HG02943 (cell line): ENCODE data around the gene NEU3.
"Not testable (repeated sequence)": the region's sequence is repeated elsewhere in the genome, so short reads cannot be mapped to it uniquely, and the experiment has no call there.

Experiments used
- ATAC-seq: cut with Tn5 transposase; IDR thresholded peaks from one replicate; pipeline ENCODE4 v1.9.1; 2021; ENCODE audit warnings: mild to moderate bottlenecking, low read depth, moderate library complexity; ENCODE audit not compliant: unreplicated experiment

The NEU3 gene

DNA sequence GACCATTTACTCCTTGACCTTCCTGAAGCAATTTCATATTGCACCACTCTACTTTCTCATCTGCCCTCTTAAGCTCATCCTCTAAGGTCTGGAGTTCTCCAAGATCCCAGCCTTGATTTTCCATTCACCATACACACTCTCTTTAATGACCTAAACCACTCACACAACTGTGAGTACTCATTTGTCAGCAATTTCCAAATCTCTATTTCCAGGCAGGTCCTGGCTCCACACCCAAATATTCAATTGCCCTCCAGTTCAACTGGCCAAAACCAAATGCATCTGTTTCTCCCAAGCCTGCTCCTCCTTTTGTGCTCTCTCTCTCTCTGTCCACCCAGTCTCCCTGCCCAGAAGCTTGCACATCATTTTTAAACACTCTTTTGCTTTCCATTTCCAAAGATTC, 39.6 kb downstream of the NEU3 start:
- ATAC-seq = no peak

DNA sequence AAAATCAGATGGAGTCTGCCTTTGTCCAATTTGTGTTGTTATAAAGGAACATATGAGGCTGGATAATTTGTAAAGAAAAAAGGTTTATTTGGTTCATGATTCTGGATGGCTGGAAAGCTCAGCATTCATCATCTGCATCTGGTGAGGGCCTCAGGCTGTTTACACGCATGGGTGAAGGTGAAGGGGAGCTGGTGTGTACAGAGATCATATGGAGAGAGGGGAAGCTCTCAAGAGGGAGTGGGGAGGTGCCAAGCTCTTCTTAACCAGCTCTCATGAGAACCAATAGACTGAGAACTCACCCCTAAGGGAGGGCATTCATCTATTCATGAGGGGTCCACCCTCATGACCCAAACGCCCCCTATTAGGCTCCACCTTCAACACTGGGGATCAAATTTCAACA, 40.0 kb downstream of the NEU3 start:
- no peak for ATAC-seq

DNA sequence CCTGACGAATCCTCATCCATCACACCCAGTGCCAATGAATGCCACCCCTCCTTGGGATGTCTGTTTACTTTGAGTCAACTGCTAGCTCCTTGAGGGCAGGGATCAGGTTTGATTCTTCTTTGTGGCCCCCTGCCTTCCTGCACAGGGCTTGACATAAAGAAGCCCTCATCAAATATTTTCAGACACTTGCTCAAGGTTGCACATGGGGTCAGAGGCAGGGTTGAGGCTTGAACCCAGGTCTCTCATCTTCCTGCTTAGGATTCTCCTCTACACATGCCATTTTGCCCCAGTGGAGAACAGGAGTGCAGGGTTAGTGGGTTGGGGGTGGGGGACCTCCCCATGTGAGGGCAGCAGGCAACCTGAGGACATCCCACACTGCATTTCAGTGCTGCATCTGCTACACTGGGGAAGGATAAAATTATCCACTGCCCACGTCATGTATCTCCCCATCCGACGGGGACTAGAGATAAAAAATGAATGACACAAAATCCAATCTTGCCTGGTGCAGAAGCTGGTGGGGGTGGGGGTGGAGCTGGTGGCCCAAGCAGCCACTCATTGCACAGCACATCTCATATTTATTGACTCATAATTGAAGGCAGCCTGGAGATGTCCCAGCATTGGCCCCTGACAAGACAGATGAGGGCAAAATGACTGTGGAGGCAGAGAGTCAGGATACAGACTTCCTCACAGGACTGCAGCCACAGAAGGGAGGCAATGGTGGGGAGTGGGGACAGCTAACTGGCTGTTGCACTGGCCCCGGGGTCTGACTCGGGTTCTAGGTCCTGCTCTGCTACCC, 41.3 kb downstream of the NEU3 start:
- ATAC-seq = no peak

DNA sequence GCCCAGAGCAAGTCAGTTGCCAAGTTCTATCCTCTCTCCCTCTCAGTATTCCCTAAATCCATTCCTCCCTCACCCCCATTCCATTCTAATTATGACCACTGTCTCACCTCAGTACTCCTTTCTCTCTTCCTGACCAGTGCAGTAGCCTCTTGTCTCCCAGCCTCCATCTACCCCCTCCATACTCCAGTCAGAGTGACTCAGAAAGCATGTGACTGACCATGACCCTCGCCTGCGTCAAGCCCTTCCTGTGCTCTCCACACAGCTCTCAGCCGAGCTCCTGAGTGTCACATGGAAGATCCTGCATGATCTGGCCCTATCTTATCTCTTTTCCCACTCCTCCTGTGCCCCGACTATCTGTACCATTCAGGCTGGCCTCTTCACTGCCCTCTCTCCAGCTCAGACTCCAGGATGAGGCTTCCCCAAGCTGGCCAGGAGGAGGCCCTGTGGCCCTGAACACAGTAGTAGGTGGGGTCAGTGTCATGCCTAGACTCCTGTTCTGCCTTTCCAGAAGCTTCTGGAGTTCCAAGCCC, 42.6 kb downstream of the NEU3 start:
- ATAC-seq = no peak

DNA sequence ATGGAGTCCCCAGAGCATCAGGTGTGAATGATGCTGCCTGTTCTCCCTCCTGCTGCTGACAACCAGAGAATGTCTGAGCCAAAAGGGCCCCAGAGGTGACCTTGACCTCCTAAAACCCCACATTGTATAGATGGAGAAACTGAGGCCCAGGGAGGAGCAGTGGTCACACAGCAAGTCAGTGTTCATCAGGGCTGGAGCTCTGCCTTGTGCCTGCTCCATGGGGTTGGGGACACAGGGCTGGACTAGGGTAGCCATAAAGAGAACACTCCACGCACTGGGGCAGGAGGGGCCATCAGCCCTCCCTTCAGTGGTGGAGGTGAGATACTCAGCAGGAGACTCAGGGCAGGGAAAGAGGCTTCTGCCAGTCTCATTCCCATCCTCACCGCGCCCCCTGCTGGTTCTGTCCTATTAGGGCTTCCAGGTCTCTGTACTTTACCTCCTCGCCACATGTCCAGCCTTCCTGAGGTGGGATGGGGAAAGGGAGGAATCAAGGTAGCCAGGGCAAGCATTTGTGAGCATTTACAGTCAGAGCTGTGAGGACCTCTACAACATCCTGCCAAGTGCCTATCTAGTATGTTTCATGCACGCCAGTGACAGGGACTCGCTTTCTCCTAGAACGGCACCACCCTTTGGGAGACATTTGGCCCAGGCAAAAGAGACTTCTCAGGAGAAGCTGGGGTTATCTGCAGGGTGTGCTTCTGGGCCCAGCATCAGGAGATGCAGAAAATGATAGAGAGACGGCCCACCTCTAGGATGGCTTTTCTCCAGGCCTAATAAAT, 43.2 kb downstream of the NEU3 start:
- no peak for ATAC-seq

DNA sequence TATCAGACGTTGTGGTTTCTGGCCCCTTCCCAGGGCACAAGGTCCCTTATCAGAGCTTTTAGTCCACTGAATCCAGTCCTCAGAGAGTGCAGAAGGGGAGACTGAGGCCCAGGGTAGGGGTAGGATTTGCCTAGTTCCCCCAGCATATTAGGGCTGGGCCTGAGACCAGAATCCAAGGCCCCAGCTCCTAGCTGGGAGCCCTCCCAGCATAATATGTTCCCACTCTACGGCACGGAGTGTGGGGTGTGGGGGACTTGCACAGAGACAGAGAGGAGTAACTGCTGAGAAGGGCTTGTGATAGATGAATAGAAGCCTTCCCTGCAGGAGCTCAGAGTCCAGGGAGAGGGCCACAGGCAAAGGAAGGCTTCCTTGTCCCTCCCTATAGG, 43.8 kb downstream of the NEU3 start:
- ATAC-seq = no peak

DNA sequence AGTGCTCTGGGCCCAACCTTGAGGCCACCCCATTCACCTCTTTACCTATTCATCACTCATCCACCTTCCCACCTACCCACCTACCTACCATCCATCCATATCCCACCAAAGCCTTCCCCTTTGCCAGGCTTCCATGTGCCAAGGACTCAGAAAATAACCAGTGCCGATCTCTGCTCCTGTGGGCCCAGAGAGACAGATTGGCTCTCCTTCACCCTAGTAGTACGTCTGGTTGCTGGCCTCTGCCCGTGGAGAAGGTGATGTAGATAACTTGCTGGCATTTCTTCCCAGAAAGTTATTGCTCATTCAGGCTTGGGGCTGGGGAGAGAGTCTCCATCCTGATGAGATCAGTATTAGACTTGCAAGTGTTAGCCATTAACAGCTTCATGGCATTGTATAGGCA, 45.2 kb downstream of the NEU3 start:
- ATAC-seq = no peak

DNA sequence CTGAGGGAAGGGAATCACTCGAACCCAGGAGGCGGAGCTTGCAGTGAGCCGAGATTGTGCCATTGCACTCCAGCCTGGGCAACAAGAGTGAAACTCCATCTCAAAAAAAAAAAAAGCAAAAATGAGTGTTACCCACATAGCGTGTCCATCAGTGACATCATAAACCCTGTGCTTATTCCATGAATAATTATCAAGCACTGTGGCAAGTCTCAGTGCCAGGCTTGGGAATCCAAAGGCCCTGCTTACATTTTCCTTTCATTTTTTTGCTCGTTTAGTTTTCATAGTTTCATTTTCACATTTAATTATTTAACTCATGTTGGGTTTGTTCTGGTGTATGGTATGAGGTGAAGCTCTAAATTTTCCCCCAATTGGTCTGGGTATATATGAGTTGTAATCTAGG, 46.5 kb downstream of the NEU3 start:
- ATAC-seq = no peak

DNA sequence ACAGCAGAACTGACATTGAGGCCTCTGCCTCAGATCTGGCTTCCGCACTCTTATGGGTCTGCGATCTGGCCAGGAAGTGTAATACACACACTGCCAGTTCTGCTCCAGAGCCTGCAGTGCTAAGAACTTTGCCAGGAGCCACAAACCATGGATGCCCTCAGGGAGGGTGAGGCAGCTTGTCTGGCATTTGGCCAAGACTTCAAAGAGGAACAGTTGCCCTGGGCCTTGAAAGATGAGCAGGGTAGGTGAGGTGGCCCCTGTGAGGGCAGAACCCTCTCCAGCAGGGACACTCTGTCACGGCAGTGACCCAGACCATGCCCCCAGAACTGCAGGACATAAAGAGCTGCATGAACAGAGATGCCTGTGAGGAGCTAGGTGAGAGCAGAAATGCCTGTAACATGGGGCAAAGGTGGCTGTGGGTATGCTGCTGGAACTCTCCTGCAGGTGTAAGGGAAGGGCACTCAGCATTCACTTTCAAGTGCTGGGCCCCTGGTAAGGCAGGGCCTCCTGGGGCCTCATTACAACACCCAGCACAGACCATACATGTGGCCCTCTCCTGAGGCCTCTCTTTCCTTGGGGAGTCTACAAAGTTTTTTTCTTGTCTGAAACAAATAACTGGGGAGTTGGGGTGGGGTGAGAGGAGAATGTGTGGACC, 47.3 kb downstream of the NEU3 start:
- ATAC-seq = no peak

DNA sequence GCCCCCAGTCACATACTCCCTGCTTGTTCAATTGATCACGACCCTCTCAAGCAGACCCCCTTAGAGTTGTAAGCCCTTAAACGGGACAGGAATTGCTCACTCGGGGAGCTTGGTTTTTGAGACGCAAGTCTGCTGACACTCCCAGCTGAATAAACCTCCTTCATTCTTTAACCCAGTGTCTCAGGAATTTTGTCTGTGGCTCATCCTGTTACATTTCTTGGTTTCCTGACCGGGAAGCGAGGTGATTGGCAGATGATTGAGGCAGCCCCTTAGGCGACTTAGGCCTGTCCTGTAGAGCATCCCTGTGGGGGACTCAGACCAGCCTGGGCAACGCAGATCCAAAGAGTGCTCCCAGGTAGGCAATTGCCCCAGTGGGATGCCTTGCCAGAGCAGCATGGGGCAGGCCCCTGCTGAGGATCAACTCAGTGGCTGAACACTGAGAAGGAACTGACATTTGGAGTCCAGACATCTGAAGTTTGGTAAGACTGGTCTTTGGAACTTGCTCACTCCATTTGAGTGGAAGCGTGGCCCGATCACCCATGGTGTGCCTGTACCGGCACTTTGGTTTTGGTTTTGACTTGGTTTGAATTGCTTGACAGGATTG, 51.5 kb downstream of the NEU3 start:
- no peak for ATAC-seq

DNA sequence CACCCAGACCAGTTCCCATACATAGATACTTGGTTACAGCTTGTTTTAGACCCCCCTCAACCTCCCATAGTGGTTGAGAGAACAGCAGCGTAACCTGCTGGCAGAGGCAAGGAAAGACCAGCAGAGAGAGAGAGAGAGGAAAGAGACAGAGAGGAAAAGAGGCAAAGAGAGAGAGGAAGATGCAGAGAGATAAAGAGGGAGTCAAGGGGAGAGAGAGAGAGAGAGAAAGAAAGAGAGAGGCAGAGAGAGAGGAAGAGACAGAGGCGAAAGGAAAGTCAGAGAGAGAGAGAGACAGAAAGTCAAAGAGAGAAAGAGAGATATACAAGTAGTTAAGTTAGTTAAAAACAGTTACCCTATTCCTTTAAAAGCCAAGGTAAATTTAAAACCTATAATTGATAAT, 52.5 kb downstream of the NEU3 start:
- ATAC-seq = no peak

DNA sequence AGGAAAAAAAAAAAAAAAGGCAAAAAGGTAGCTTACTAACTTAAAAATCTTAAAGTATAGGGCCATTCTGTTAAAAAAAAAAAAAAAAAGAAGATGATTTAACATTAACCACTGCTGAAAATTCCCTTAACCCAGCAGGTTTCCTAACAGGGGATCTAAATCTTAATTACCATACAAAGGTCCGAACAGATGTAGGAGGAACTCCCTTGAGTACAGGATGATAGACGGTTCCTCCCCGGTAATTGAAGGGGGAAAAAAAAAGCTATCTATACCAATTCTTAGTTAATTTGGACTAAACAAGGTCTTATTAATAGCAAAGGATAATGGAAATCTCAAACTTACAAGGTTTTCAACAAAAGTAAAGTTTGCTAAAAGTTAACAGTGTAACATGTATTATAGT, 53.1 kb downstream of the NEU3 start:
- ATAC-seq = not testable (repeated sequence)

DNA sequence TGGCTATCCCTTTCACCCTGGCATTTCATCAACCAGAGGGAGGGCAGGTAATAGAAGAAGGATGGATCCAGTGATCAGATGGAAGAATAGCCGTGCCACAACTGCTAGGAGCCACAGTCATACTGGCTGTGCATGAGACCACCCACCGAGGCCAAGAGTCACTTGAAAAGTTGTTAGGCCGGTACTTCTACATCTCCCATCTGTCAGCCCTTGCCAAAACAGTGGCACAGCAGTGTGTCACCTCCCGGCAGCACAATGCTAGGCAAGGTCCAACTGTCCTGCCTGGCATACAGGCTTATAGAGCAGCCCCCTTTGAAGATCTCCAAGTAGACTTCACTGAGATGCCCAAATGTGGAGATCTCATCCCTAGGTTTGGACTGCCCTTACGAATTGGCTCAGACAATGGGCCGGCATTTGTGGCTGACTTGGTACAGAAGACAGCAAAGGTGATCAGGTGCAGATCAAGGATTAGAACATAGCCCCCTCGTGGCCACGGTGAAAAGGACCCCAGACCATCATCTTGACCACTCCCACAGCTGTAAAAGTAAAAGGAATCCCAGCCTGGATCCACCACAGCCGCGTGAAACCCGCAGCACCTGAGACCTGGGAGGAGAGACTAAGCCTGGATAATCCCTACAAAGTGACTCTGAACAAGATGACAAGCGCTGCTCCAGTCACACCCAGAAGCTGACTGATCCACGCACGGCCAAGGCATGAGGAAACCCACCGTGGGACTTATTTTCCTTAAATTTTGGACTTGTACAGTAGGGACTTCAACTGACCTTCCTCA, 55.8 kb downstream of the NEU3 start:
- ATAC-seq = not testable (repeated sequence)

DNA sequence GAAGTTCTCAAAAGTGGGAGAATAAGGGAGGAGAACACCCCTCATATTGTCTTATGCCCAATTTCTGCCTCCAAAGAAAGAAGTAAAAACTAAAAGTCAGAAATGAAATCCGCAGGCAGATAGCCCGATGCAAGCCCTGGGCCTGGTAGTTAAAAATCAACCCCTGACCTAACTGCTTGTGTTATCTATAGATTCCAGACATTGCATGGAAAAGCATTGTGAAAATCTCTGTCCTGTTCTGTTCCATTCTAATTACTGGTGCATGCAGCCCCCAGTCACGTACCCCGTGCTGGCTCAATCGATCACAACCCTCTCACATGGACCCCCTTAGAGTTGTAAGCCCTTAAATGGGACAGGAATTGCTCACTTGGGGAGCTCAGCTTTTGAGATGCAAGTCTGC, 57.9 kb downstream of the NEU3 start:
- ATAC-seq = not testable (repeated sequence)

DNA sequence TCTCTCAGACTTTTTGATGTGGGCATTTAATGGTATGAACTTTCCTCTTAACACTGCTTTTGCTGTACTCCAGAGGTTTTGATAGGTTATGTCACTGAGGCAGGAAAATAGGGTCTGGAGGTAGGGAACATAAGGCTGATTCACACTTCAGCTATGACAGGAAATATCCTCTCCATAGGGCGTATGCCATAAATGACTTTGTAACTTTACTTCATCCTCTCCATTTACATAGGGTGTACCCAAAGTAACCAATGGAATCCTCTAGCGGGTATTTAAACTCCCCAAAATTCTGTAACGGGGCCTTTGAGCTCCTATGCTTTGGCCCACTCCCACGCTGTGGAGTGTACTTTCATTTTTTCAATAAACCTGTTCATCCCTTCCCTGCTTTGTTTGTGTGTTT, 58.5 kb downstream of the NEU3 start:
- ATAC-seq = no peak

DNA sequence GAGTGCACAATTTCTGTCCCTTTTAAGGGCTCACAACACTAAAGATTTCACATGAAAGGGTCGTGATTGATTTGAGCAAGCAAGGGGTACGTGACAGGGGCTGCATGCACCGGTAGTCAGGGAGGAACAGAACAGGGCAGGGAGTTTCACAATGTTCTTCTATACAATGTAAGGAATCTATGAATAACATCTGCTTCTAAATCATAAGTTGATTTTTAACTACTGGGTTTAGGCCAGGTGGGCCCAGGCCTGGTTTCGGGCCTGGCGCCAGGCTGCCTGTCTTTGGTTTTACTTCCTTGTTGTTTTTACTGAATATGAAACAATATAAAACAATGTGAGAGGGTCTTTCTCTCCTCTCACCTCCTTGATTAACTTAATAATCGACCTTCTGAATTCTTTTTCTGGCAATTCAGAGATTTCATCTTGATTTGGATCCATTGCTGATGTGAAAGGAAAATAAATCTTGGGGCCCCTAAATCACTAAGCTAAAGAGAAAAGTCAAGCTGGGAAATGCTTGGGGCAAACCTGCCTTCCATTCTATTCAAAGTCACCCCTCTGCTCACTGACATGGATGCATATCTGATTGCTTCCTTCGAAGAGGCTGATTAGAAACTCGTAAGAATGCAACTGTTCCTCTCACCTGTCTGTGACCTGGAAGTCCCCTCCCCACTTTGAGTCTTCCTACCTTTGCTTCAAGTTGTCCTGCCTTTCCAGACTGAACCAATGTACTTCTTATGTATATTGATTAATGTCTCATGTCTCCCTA, 61.0 kb downstream of the NEU3 start:
- ATAC-seq = not testable (repeated sequence)

DNA sequence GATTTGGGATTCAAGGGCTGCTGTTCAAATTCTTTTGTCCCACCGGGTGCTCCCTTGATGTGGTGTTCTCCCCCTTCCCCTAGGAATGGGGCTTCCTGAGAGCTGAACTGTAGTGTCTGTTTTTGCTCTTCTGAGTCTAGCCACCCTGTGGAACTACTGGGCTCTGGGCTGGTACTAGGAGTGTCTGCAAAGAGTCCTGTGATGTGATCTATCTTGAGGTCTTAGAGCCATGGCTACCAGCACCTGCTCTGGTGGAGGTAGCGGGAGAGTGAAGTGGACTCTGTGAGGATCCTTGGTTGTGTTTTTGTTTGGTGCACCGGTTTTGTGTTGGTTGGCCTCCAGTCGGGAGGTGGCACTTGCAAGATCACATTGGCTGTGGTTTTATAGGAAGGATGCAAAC, 61.8 kb downstream of the NEU3 start:
- ATAC-seq = no peak

DNA sequence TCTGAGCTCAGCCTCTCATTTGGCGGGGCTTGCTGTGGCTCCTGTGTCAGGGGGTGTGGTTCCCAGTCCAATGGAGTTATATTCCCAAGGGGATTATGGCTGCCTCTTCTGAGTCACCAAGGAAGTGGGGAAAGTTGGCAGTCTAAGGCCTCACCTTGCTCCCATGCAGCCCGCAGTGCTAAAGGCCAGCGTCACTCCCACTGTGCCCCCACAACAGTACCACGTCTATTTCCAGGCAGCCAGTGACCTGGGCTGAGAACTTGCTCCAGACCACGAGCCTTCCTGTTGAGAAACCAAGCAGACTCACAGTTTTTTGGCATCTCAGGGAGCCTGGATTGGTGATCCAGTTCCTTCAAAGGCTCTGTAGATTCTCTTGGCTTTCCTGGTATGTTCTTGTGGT, 62.3 kb downstream of the NEU3 start:
- ATAC-seq = no peak

DNA sequence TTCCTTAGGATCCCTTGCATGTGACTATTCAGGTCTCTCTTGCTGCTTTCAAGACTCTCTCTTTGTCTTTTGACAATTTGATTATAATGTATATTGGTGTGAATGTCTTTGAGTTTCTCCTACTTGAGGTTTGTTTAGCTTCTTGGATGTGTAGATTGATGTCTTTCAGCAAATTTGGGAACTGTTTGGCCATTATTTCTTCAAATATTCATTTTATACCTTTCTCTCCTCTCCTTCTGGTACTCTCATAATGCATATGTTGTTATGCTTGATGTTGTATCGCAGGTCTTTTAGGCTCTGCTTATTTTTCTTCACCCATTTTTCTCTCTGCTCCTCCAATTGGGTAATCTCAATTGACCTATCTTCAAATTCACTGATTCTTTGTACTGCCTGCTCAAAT, 63.7 kb downstream of the NEU3 start:
- no peak for ATAC-seq
